K562 (cell line): ENCODE measurements around the gene ACSL6. TPM values are rescaled to one million over a fixed set of nuclear protein-coding genes. Genes with fewer than 3 reads are reported as not detected.

ENCODE experiments used
- ATAC-seq: fragments of 200-7000 bp; cut with Tn5 transposase; 3 replicates; pipeline ENCODE4 v1.9.1; 2020; ENCODE audit warnings: moderate library complexity
- BruUV-seq: library from RNA; stranded (reverse); fragments of 400-500 nt; replicated peaks from 2 replicates; lab custom pipeline; 2021; lab: Mats Ljungman, UMichigan
- CTCF ChIA-PET: fragments of 300-600 bp; formaldehyde crosslinking; extraction: SDS; loops from one replicate; lab custom pipeline; 2021; ENCODE audit warnings: low intra/inter-chr PET ratio; lab: Yijun Ruan, JAX
- POLR2A ChIA-PET: fragments of 300-600, 350-650 bp; sonication (Branson Sonifier 250); formaldehyde crosslinking; extraction: SDS; loops from one replicate; lab custom pipeline; 2021; ENCODE audit warnings: antibody characterized with exemption, inconsistent platforms; lab: Yijun Ruan, JAX
- DNase-seq, 4 experiments: peaks; one replicate each; pipeline versions ENCODE4 v3.0.0 to v3.0.0-alpha.2; 2011 to 2018; ENCODE audit warnings: low spot score in 3 of 4, mixed read lengths in 3 of 4; ENCODE audit errors: extremely low read depth in 1 of 4
- FAIRE-seq: peaks from 2 replicates; lab custom pipeline; 2011; peaks lifted over from hg19 to GRCh38; lab: Jason Lieb, UNC
- H2AFZ ChIP-seq: 2 replicates; pipeline ENCODE4 v1.6.0; 2011; ENCODE audit warnings: low read depth, low read length, control low read depth, inconsistent platforms
- H3K27ac ChIP-seq: fragments of 200-600 bp; 3 replicates; pipeline ENCODE4 v1.8.0; 2011; ENCODE audit warnings: low read depth, mild to moderate bottlenecking, control low read depth, inconsistent platforms, low read length, moderate library complexity, mixed read lengths; ENCODE audit errors: extremely low read depth
- H3K27me3 ChIP-seq, 2 experiments: fragments of 300-600 bp in 1 of 2; 2 replicates in 1 of 2; 3 replicates in 1 of 2; pipeline versions ENCODE4 v1.6.0 to v1.8.0; 2011; ENCODE audit warnings: inconsistent platforms in 2 of 2, low read length in 2 of 2, mild to moderate bottlenecking in 1 of 2, mixed read lengths in 1 of 2, moderate library complexity in 1 of 2; ENCODE audit not compliant: control insufficient read depth in 2 of 2, insufficient read depth in 2 of 2
- H3K36me3 ChIP-seq: fragments of 300-600 bp; 3 replicates; pipeline ENCODE4 v1.8.0; 2011; ENCODE audit warnings: mild to moderate bottlenecking, low read length, inconsistent platforms; ENCODE audit not compliant: control insufficient read depth, insufficient read depth
- H3K4me1 ChIP-seq, 2 experiments: fragments of 200-600 bp in 1 of 2; replicated peaks in 1 of 2; 2 replicates in 1 of 2; 3 replicates in 1 of 2; pipeline versions ENCODE4 v1.5.1 to v1.8.0; 2011; ENCODE audit warnings: inconsistent platforms in 2 of 2, low read length in 2 of 2, mild to moderate bottlenecking in 1 of 2, mixed read lengths in 1 of 2, moderate library complexity in 1 of 2; ENCODE audit not compliant: control insufficient read depth in 2 of 2, insufficient read depth in 2 of 2
- H3K4me2 ChIP-seq: 2 replicates; pipeline ENCODE4 v1.6.1; 2011; ENCODE audit warnings: low read length, control low read depth, inconsistent platforms, mixed read lengths; ENCODE audit not compliant: insufficient read depth
- H3K4me3 ChIP-seq: fragments of 200-600 bp; sonication (generic), shearing (Covaris generic); 2 replicates; pipeline ENCODE4 v1.5.1; 2016; ENCODE audit warnings: control low read depth, inconsistent platforms
- H3K79me2 ChIP-seq: fragments of 200-600 bp; 3 replicates; pipeline ENCODE4 v1.8.0; 2011; ENCODE audit warnings: low read length, inconsistent platforms; ENCODE audit not compliant: control insufficient read depth, insufficient read depth
- H3K9ac ChIP-seq, 2 experiments: 2 replicates each; pipeline versions ENCODE4 v1.6.0 to v1.6.1; 2011; ENCODE audit warnings: low read depth in 2 of 2, low read length in 2 of 2, control low read depth in 1 of 2, inconsistent platforms in 1 of 2, mild to moderate bottlenecking in 1 of 2, mixed read lengths in 1 of 2; ENCODE audit not compliant: insufficient read depth in 1 of 2
- H3K9me1 ChIP-seq: one replicate; pipeline ENCODE4 v1.6.0; 2011; ENCODE audit warnings: inconsistent platforms, mild to moderate bottlenecking, low read length, moderate library complexity; ENCODE audit not compliant: control insufficient read depth, insufficient read depth
- H3K9me3 ChIP-seq: replicated peaks from 2 replicates; pipeline ENCODE4 v1.5.1; 2011; ENCODE audit warnings: low read depth, low read length, inconsistent platforms; ENCODE audit not compliant: control insufficient read depth, insufficient read depth
- H4K20me1 ChIP-seq: replicated peaks from 2 replicates; pipeline ENCODE4 v1.6.1; 2011; ENCODE audit warnings: low read length, inconsistent platforms, mixed read lengths; ENCODE audit not compliant: control insufficient read depth, insufficient read depth
- BRD9 ChIP-seq: fragments of 450-650 bp; IDR thresholded peaks from 2 replicates; pipeline ENCODE4 v1.6.1; 2018; ENCODE audit warnings: low read depth; ENCODE audit not compliant: partially characterized antibody
- CGGBP1 ChIP-seq: fragments of 250-450 bp; sonication (Bioruptor Pico); IDR thresholded peaks from 2 replicates; pipeline ENCODE4 v1.9.0; 2021; ENCODE audit warnings: mild to moderate bottlenecking
- CUX1 ChIP-seq: fragments of 200-800 bp; sonication (Bioruptor generic); IDR thresholded peaks from 2 replicates; pipeline ENCODE4 v1.6.1; 2016; ENCODE audit warnings: missing genetic modification characterization, missing compliant biosample characterization
- ELF2 ChIP-seq: fragments of 250-450 bp; sonication (Bioruptor Pico); IDR thresholded peaks from 2 replicates; pipeline ENCODE4 v1.5.0; 2021; ENCODE audit warnings: mild to moderate bottlenecking
- ERF ChIP-seq: fragments of 450-650 bp; formaldehyde crosslinking; IDR thresholded peaks from 2 replicates; pipeline ENCODE4 v1.4.0; 2020; ENCODE audit warnings: mild to moderate bottlenecking, mixed read lengths
- EWSR1 ChIP-seq: fragments of 450-650 bp; IDR thresholded peaks from 2 replicates; pipeline ENCODE4 v1.6.1; 2018; ENCODE audit warnings: borderline replicate concordance, mild to moderate bottlenecking, low read depth, moderate library complexity; ENCODE audit not compliant: partially characterized antibody
- HMGXB4 ChIP-seq: sonication (generic); formaldehyde crosslinking; IDR thresholded peaks from 2 replicates; pipeline ENCODE4 v1.8.1; 2023; ENCODE audit warnings: mild to moderate bottlenecking, missing genetic modification reagents
- HNRNPUL1 ChIP-seq: fragments of 200-400 bp; formaldehyde crosslinking; IDR thresholded peaks from 2 replicates; pipeline ENCODE4 v1.6.1; 2017; ENCODE audit warnings: low read length
- MITF ChIP-seq: IDR thresholded peaks from 2 replicates; pipeline ENCODE4 v1.6.1; 2014; ENCODE audit warnings: antibody characterized with exemption
- PCBP2 ChIP-seq: fragments of 200-400 bp; formaldehyde crosslinking; IDR thresholded peaks from 2 replicates; pipeline ENCODE4 v1.6.1; 2018; ENCODE audit warnings: low read length, low read depth, mild to moderate bottlenecking, moderate library complexity; ENCODE audit not compliant: poor library complexity, severe bottlenecking
- SNIP1 ChIP-seq: fragments of 450-650 bp; IDR thresholded peaks from 2 replicates; pipeline ENCODE4 v1.7.1; 2017; ENCODE audit warnings: low read depth, mild to moderate bottlenecking
- TEAD2 ChIP-seq: fragments of 450-650 bp; IDR thresholded peaks from 2 replicates; pipeline ENCODE4 v1.6.1; 2016; ENCODE audit warnings: missing genetic modification characterization, control low read depth, missing compliant biosample characterization
- TFAM ChIP-seq: fragments of 250-450 bp; sonication (Bioruptor Pico); conservative IDR thresholded peaks from 2 replicates; pipeline ENCODE4 v1.5.0; 2021; ENCODE audit warnings: mild to moderate bottlenecking, moderate library complexity
- ZNF3 ChIP-seq: fragments of 250-450 bp; sonication (Bioruptor Pico); IDR thresholded peaks from 2 replicates; pipeline ENCODE4 v1.5.0; 2021; ENCODE audit warnings: mild to moderate bottlenecking, moderate library complexity
- whole genome bisulfite sequencing: fragments of 100-300 bp; shearing (Covaris generic); methylation state at CpG from one replicate; pipeline ENCODE4 v1.1.6; 2016; ENCODE audit warnings: low coverage, mixed read lengths; ENCODE audit not compliant: insufficient coverage; ENCODE audit errors: missing lambda C conversion rate; 5-methylcytosine and 5-hydroxymethylcytosine counted together
- in situ Hi-C: fragments of 300-500 bp; cut with MboI; formaldehyde crosslinking; loops from 4 replicates; pipeline ENCODE4 v1.15.0; 2018; ENCODE audit warnings: inconsistent platforms, mixed read lengths
- intact Hi-C: fragments of 100-400 bp; cut with micrococcal nuclease; formaldehyde crosslinking; loops from 2 replicates; pipeline ENCODE4 v1.14.2; 2022
- polyA plus RNA-seq, 8 experiments: library from polyadenylated mRNA; depleted of rRNA in 4 of 8; stranded (reverse) in 5 of 8; unstranded in 3 of 8; fragments of >200 nt; fragmentation: Nextera tagmentation in 2 of 8; fragmentation: Illumina TruSeq in 1 of 8; extraction: Ambion mirVana in 2 of 8; extraction: Trizol in 1 of 8; gene quantifications; 2 replicates each; pipeline versions ENCODE4 v1.2.1 to v1.2.3, GENCODE V29; 2011 to 2014; ENCODE audit warnings: inconsistent platforms in 1 of 8, missing spikeins in 1 of 8
- total RNA-seq, 7 experiments: library from RNA; depleted of rRNA in 6 of 7; stranded (reverse); fragments of >200 nt in 6 of 7; fragmentation: Illumina TruSeq in 2 of 7; extraction: Trizol in 2 of 7; gene quantifications; 2 replicates each; pipeline versions ENCODE4 v1.2.1 to v1.2.3, GENCODE V29; 2011 to 2021; ENCODE audit warnings: low replicate concordance in 1 of 7

Gene ACSL6
- total and polyA plus RNA-seq, 9 of the 15 experiments (the other 6 are each of a cell fraction or from before 2014, with no cell fraction given) = 0.50 to 1.5 (median 0.69) TPM

DNA sequence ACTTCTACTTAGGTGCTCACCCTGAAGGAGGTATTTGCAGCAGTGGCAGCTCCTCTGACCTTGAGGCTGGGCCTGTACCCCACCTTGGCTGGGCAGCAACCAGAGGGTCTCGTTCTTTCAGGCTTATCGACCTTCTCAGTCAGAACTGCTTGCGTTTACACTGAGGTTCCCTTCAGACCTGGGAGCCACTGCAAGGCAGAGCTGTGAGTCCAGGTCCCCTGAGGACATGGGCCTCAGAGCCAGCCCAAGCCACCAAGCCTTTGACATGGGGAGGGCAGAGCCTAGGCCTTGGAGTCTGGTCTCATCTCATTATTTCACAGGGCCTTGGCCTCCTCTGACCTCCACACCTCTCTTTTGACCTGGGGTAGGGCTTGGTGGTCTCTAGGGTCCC lies 13.7 kb downstream of the ACSL6 start:
- BruUV-seq = no TSS peak
- 40% methylated on average over 1 of the region's 3 CpGs for WGBS
- peaks cover 10% of the 10 kb centered on the region for H3K9me1 ChIP-seq
- peaks cover 54 to 58% of the 10 kb centered on the region in 2 experiments for H3K4me1 ChIP-seq
- ChIA-PET CTCF (no interaction called here), POLR2A (interaction anchor here (0.6 to 1.9 kb wide), 4 partner anchors 8 to 29 kb away, joined by 3 to 10 read pairs (median 5); no protein-coding TSS in a partner anchor)
- no peak overlapping the region for H2AFZ ChIP-seq
- no peak for ATAC-seq
- intact Hi-C loops (loop anchor here (2.0 kb wide), 1 partner anchor 201 kb away; the partner anchor contains the start of gene FNIP1), in situ Hi-C loops (no loop called here)
- H3K4me3 ChIP-seq = no peak overlapping the region
- H3K36me3 ChIP-seq = no peaks in the 10 kb centered on the region
- DNase-seq = no peak
- H4K20me1 ChIP-seq = peaks cover 5% of the 10 kb centered on the region; the same call in 1 of the 2 replicates
- no peaks in the 10 kb centered on the region for H3K9me3 ChIP-seq
- no peak overlapping the region for H3K27ac ChIP-seq
- peak overlapping the region in 1 of 2 experiments; percentile 41; a peak in 2 of 4 replicates for H3K9ac ChIP-seq
- H3K27me3 ChIP-seq = no peaks in the 10 kb centered on the region
- FAIRE-seq = no peak
- H3K4me2 ChIP-seq = no peak overlapping the region
- no peaks in the 10 kb centered on the region for H3K79me2 ChIP-seq
- TF ChIP-seq CGGBP1 (CRISPR knock-in tag) = no peak
- no peak for TF ChIP-seq HNRNPUL1
- no peak for TF ChIP-seq ELF2 (CRISPR knock-in tag)
- TF ChIP-seq ZNF3 = no peak
- TF ChIP-seq TFAM (CRISPR knock-in tag) = no peak
- no peak for TF ChIP-seq MITF
- TF ChIP-seq TEAD2 = no peak
- no peak for TF ChIP-seq ERF (CRISPR knock-in tag)
- TF ChIP-seq PCBP2 = no peak
- no peak for TF ChIP-seq SNIP1
- TF ChIP-seq HMGXB4 (CRISPR knock-in tag) = no peak
- no peak for TF ChIP-seq EWSR1
- no peak for TF ChIP-seq CUX1 (CRISPR knock-in tag)
- TF ChIP-seq BRD9 = no peak
